OCI-LY1 (cell line): ENCODE data around the gene SETD9.

Experiments
- H2AFZ ChIP-seq: fragments of 200-600 bp; sonication (generic), shearing (Covaris generic); 2 replicates; pipeline ENCODE4 v1.6.0; 2014; ENCODE audit warnings: antibody characterized with exemption, mild to moderate bottlenecking, low read length
- H3F3A ChIP-seq: fragments of 200-600 bp; sonication (generic), shearing (Covaris generic); 2 replicates; pipeline ENCODE4 v1.6.0; 2014; ENCODE audit warnings: mild to moderate bottlenecking, antibody characterized with exemption, low read length, moderate library complexity; ENCODE audit not compliant: insufficient read depth
- H3K27ac ChIP-seq: fragments of 200-600 bp; sonication (generic); 2 replicates; pipeline ENCODE4 v1.5.1; 2014; ENCODE audit warnings: low read length, mixed run types, mild to moderate bottlenecking, low read depth; ENCODE audit not compliant: poor library complexity, severe bottlenecking
- H3K27me3 ChIP-seq: fragments of 200-600 bp; sonication (generic); 2 replicates; pipeline ENCODE4 v1.6.0; 2014; ENCODE audit warnings: antibody characterized with exemption, mild to moderate bottlenecking, low read length, moderate library complexity; ENCODE audit not compliant: insufficient read depth
- H3K36me3 ChIP-seq: fragments of 200-600 bp; sonication (generic); 2 replicates; pipeline ENCODE4 v1.6.1; 2014; ENCODE audit warnings: mild to moderate bottlenecking, antibody characterized with exemption, low read length, moderate library complexity, mixed read lengths; ENCODE audit not compliant: insufficient read depth
- H3K4me1 ChIP-seq: fragments of 200-600 bp; sonication (generic); 2 replicates; pipeline ENCODE4 v1.5.1; 2014; ENCODE audit warnings: mild to moderate bottlenecking, low read length, moderate library complexity; ENCODE audit not compliant: insufficient read depth, severe bottlenecking
- H3K4me2 ChIP-seq: fragments of 200-600 bp; sonication (generic), shearing (Covaris generic); 2 replicates; pipeline ENCODE4 v1.6.1; 2014; ENCODE audit warnings: low read length
- H3K4me3 ChIP-seq: fragments of 200-600 bp; sonication (generic); 2 replicates; pipeline ENCODE4 v1.5.1; 2014; ENCODE audit warnings: low read length, low read depth, mild to moderate bottlenecking, mixed read lengths; ENCODE audit not compliant: poor library complexity, severe bottlenecking
- H3K79me2 ChIP-seq: fragments of 200-600 bp; shearing (Covaris generic); 2 replicates; pipeline ENCODE4 v1.6.1; 2016; ENCODE audit warnings: mixed run types, low read length, mixed read lengths; ENCODE audit not compliant: insufficient read depth
- H3K9ac ChIP-seq: fragments of 200-600 bp; sonication (generic), shearing (Covaris generic); 2 replicates; pipeline ENCODE4 v1.6.1; 2014; ENCODE audit warnings: mild to moderate bottlenecking, low read length, mixed read lengths
- H3K9me2 ChIP-seq: fragments of 200-600 bp; sonication (generic), shearing (Covaris generic); 2 replicates; pipeline ENCODE4 v1.6.1; 2014; ENCODE audit warnings: low read depth, mild to moderate bottlenecking, low read length, mixed read lengths
- H3K9me3 ChIP-seq: fragments of 200-600 bp; shearing (Covaris generic); 2 replicates; pipeline ENCODE4 v1.6.1; 2014; ENCODE audit warnings: low read length, mixed read lengths
- H4K20me1 ChIP-seq: fragments of 200-600 bp; sonication (generic), shearing (Covaris generic); 2 replicates; pipeline ENCODE4 v1.6.0; 2016; ENCODE audit warnings: mild to moderate bottlenecking, low read length; ENCODE audit not compliant: insufficient read depth
- CTCF ChIP-seq: fragments of 200-600 bp; sonication (generic), shearing (Covaris generic); IDR thresholded peaks from 2 replicates; pipeline ENCODE4 v1.5.1; 2017; ENCODE audit warnings: mild to moderate bottlenecking, antibody characterized with exemption, low read length, moderate library complexity, mixed read lengths
- EZH2 ChIP-seq: fragments of 200-600 bp; sonication (generic), shearing (Covaris generic); IDR thresholded peaks from 2 replicates; pipeline ENCODE4 v1.8.0; 2017; ENCODE audit warnings: borderline replicate concordance, mixed run types, mild to moderate bottlenecking, antibody characterized with exemption, low read length, moderate library complexity, mixed read lengths

Gene SETD9

GRCh38 chr5:56962286-56962685 is 52.9 kb downstream of the SETD9 start:
- H3K9ac ChIP-seq, result no peak overlapping the region
- no peak overlapping the region for H2AFZ ChIP-seq
- no peaks in the 10 kb centered on the region for H3F3A ChIP-seq
- no peaks in the 10 kb centered on the region for H3K9me2 ChIP-seq
- no peaks in the 10 kb centered on the region for H3K36me3 ChIP-seq
- no peaks in the 10 kb centered on the region for H3K4me1 ChIP-seq
- no peak for TF ChIP-seq CTCF
- TF ChIP-seq EZH2, result no peak
- no peaks in the 10 kb centered on the region for H3K79me2 ChIP-seq
- no peaks in the 10 kb centered on the region for H3K9me3 ChIP-seq
- H3K27me3 ChIP-seq, result 0 out of 2 replicates have a peak, but pooled peaks cover 8% of the 10 kb centered on the region
- H3K27ac ChIP-seq, result no peak overlapping the region
- H3K4me2 ChIP-seq, result no peak overlapping the region
- no peak overlapping the region for H3K4me3 ChIP-seq
- H4K20me1 ChIP-seq, result no peaks in the 10 kb centered on the region

GRCh38 chr5:56963246-56963645 is 53.9 kb downstream of the SETD9 start:
- Histone ChIP-seq H3K4me2 (no peak overlapping the region), H3F3A (no peaks in the 10 kb centered on the region), H2AFZ (no peak overlapping the region), H3K27me3 (0 out of 2 replicates have a peak, but pooled peaks cover 8% of the 10 kb centered on the region), H3K9me3 (no peaks in the 10 kb centered on the region), H3K27ac (no peak overlapping the region), H3K79me2 (no peaks in the 10 kb centered on the region), H3K4me1 (no peaks in the 10 kb centered on the region), H3K4me3 (no peak overlapping the region), H3K9me2 (no peaks in the 10 kb centered on the region), H3K9ac (no peak overlapping the region), H3K36me3 (no peaks in the 10 kb centered on the region), H4K20me1 (no peaks in the 10 kb centered on the region)
- TF ChIP-seq EZH2, result no peak
- no peak for TF ChIP-seq CTCF

- Histone ChIP-seq H3K79me2 (no peaks in the 10 kb centered on the region), H3K27me3 (0 out of 2 replicates have a peak, but pooled peaks cover 8% of the 10 kb centered on the region), H3K36me3 (no peaks in the 10 kb centered on the region), H3K9me2 (no peaks in the 10 kb centered on the region), H3K4me3 (no peak overlapping the region), H3F3A (no peaks in the 10 kb centered on the region), H3K9ac (no peak overlapping the region), H3K27ac (no peak overlapping the region), H3K4me2 (no peak overlapping the region), H3K4me1 (no peaks in the 10 kb centered on the region), H2AFZ (no peak overlapping the region), H4K20me1 (no peaks in the 10 kb centered on the region), H3K9me3 (no peaks in the 10 kb centered on the region)
- TF ChIP-seq CTCF, result no peak
- TF ChIP-seq EZH2, result no peak
These were observed 54.8 kb downstream of the SETD9 start for GRCh38 chr5:56964173-56964572.
